Measurements from ENCODE around the gene LNP1.

DNA sequence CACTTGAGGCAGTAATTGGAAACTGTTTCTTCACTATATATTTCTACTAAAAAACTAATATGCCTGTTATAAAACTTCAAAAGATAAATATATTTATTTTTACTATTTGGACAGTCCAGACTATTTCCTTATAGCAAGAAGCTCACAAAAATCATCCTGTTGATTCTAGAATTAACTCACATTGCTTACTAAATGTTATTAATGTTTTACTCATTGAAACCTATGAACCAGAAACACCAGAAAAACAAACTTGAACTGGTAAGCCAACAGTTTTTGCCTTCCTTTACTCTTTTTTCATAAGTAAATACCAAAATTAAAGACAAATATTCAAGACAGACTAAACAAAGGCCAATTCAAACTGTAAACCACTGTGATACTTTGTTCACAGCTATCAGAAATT, 26.8 kb upstream of the LNP1 start:
- TF ChIP-seq, protein P1, sequence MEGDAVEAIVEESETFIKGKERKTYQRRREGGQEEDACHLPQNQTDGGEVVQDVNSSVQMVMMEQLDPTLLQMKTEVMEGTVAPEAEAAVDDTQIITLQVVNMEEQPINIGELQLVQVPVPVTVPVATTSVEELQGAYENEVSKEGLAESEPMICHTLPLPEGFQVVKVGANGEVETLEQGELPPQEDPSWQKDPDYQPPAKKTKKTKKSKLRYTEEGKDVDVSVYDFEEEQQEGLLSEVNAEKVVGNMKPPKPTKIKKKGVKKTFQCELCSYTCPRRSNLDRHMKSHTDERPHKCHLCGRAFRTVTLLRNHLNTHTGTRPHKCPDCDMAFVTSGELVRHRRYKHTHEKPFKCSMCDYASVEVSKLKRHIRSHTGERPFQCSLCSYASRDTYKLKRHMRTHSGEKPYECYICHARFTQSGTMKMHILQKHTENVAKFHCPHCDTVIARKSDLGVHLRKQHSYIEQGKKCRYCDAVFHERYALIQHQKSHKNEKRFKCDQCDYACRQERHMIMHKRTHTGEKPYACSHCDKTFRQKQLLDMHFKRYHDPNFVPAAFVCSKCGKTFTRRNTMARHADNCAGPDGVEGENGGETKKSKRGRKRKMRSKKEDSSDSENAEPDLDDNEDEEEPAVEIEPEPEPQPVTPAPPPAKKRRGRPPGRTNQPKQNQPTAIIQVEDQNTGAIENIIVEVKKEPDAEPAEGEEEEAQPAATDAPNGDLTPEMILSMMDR (IDR thresholded peaks at IDR 0.05): no peak
- no peak for TF ChIP-seq POLR2AphosphoS5 (IDR thresholded peaks at IDR 0.05)
- TF ChIP-seq POLR2A (IDR thresholded peaks at IDR 0.05): no peak
